T-helper 22 cell (primary cell): Measurements from ENCODE around the gene TGFBR3.
"Not testable (repeated sequence)": the region's sequence is repeated elsewhere in the genome, so short reads cannot be mapped to it uniquely, and the experiment has no call there.

Experiments
- DNase-seq: peaks from one replicate; pipeline ENCODE4 v3.0.0-alpha.2; 2020; ENCODE audit warnings: low read depth

TGFBR3 gene

GRCh38 chr1:91682882-91683597, 202.9 kb downstream of the TGFBR3 start:
- DNase-seq, result no peak

DNA sequence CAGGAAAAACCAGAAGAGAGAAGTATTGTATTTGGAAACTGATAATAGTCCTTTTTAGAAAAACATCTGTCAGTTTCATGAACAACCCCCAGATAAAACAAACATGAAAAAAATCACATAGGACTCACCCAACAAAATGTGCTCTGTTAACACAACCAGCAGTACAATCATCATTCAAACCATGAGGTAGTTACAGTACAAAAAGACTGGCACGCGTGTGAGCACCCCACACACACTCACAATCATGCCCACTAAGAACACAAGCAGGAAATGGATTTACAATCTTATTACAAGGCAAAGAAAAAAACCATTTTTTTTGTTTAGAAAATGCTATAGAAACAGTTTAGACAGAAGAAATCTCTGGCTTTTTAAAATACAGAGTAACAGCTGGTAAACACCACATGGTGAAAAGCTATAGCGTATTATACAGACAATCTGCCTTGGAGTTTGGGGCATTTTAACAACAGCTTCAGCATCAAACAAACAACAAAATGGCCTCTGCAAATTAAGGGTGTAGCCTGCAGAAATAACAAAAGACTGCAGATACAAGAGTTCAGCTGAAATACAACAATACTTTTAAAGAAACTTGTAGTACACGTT, 205.3 kb downstream of the TGFBR3 start:
- DNase-seq, result no peak

DNA sequence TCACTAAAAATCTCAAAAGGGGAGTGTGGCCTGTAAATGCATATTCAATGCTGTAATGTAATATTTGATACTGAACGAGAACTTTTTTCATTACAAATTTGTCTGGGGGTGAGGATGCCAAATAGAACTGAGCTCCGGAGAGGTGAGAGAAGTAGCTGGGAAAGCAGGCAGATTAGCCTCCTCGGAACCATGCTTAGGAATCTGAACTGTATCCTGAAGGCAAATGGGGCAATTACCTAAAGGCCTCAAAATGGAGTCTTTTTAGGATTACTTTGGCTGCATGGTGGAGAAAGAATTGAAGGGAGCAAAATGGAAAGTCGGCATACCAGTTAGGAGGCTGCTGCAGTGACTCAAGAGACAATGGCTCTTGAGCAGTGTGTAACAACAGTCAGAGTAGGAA, 206.5 kb downstream of the TGFBR3 start:
- DNase-seq, result no peak

GRCh38 chr1:91676030-91676429, 209.9 kb downstream of the TGFBR3 start:
- no peak for DNase-seq

- DNase-seq, result no peak
These were observed 211.8 kb downstream of the TGFBR3 start for GRCh38 chr1:91674107-91674506.

DNA sequence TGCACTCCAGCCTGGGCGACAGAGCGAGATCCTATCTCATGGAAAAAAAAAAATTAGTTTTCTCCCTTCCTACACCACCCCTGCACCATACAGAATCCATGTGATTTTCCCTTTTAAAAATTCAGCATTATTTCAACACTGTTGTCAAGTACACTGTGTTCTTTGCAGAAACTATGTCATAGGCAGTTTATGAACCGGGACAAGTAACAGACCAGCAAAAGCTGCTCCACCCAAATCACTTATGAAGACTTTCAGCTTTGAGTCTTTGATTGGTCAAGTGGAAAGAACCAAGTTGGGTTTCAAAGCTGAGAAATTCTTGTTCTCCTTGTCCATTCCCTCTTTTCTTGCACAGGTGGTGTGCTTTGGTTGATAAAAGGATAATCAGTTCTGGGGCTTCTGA, 212.3 kb downstream of the TGFBR3 start:
- DNase-seq, result no peak

DNA sequence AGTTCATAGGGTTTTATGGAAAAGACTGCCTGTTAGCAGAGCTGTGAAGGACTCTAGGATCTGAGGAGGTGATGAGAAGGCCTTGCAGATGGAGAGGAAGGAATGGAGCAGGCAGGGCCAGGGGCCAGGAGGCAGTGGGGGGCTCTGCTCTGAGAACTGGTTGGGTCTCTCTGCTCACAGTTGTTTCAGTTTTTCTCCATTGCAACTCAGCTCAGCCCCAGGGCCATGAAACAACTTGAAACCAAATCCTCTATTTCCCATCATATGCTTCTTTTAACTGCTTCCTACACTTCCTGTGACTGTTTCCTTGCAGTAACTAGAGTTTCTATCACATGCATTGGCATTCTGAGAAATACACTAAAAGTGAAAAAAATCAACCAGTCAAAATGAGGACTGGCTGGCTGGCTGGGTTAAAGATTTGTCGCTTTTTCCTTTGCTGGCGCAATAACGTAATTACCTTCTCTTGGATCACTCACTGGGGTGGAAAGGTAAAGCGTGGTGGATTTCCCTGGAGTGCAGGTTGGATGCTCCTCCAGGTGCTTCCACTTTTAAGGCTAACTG, 213.3 kb downstream of the TGFBR3 start:
- no peak for DNase-seq

DNA sequence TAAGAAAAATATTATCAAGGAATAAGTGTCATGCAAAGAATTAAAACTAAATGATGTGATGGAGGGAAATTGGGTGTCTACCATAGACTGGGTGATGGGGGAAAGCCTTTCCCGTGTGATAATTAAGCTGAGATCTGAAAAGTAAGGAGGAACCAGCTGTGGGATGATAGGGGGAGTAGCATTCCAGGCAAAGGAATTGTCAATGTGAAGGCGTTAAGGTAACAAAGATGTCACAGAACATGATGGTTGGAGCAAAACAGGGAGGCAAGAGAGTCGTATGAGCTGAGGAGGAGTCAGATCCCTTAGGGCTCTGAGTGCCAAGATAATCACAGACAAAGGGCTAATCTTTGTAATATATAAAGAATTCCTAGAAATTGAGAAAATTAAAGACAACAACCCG, 215.2 kb downstream of the TGFBR3 start:
- DNase-seq, result no peak

- no peak for DNase-seq
These were observed 216.2 kb downstream of the TGFBR3 start for GRCh38 chr1:91669584-91670350.

DNA sequence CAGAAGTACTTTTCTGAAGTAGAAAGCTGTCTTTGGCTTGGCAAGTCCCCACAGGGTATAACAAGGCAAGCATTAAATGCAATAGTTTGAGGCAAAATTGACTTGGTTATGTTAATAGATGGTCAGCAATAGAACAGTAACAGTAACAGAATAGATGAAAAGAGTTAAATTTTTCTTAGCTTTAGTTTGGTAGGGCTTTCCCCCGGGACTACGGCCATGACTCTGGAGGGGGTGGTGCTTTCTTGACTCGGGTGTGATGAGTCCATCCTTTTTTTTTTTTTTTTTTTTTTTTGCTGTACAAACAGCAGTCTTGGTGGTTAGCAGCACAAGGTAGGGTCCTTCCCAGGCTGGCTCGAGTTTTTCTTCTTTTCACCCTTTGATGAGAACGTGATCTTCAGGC, 219.3 kb downstream of the TGFBR3 start:
- DNase-seq, result not testable (repeated sequence)

DNA sequence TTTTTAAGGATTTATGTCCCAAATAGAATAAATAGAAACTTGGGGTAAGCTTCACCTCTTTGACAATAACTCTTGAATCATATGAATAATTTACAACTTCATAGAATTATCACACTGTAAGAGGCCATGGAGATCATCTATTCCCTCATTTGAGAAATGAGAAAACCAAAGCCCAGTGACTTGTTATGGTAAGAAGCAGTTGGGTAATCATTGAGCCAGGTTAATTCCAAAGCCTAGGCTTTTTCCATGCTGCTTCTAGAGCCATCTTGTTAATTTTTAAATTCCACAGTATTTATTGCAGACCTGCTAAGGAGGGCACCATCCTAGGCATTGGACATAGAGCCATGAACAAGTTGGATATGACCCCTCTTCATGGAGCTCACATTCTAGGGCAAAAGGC, 224.8 kb downstream of the TGFBR3 start:
- DNase-seq, result no peak

- DNase-seq, result no peak
These were observed 225.2 kb downstream of the TGFBR3 start for GRCh38 chr1:91660708-91661107.

DNA sequence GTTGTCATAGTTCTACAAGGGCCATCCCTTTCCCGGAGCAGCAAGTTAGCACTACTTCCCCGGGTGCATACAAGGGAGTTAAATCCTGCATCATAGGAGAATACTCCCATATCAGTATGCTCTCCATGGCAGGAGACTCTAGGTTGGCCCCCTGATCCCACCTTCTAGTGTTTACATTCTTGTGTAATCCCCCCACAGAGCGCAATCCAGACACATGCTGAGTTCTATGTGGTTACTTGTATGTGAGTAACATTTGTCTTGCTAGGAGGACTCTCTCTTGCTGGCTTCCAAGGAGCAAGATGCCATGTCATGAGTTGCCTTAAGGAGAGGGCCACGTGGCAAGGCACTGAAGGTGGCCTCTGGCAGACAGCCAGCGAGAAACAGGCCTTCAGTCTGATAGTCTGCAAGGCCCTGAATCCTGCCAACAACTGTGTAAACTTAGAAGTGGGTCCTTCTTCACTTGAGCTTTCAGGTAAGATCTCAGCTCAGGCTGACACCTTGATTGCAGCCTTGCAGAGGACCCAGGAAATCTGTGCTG, 230.0 kb downstream of the TGFBR3 start:
- DNase-seq, result no peak

DNA sequence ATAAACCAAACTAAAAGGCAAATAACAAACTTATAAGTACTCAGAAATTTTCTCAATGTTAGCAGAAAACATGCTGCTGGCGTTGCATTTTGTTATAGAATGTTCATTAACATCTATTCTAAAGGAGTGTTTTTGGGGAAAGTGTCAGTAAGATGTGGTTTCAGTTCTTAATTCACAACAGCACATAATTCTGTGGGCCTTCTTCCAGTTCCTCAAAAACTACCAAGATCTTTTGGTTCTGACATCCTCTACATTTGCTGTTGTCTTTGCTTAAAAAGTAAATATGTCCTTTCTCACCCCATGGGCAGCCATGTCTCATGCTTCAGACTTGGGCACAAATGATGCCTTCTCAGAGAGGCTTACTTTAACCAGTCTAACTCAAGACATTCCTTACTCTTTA, 232.8 kb downstream of the TGFBR3 start:
- no peak for DNase-seq

DNA sequence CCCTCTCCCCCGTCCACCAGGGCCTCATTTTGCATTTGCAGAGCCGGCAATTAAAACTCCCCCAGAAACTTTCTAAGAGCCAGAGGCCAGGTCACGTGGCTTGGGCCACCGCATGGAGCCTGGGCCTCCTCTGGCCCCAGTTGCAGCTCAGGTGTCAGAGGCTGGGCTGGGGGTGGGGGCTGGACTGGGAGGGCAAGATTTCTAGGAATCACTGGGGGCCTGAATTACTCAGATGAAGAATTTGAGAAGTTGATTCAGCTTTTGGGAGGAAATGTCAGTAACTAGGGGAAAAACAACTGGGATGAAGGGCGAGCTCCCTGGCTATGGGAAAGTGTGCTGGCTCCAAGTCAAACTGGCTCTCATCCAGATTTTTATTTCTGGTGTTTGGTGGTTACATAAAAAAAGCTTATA, 234.3 kb downstream of the TGFBR3 start:
- DNase-seq, result no peak

GRCh38 chr1:91651243-91651642, 234.7 kb downstream of the TGFBR3 start:
- no peak for DNase-seq

DNA sequence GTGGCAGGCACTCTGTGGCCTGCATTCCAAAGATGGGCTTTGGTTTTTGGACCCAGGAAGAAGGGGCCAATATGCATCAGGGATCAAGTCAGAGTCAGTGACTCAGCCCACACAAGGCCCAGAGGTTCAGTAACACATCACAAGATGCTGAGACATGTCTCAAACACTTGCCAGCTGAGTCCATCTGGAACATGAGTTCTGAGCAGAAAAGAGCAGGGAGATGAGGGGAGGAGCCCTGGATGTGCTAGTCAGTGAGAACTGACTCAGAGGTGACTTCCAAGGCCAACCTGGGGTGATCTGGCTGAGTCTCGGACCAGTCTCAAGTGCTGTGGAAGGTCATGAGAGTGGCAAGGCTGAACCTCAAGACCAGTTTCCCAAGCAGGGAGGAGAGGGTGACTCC, 235.2 kb downstream of the TGFBR3 start:
- no peak for DNase-seq

DNA sequence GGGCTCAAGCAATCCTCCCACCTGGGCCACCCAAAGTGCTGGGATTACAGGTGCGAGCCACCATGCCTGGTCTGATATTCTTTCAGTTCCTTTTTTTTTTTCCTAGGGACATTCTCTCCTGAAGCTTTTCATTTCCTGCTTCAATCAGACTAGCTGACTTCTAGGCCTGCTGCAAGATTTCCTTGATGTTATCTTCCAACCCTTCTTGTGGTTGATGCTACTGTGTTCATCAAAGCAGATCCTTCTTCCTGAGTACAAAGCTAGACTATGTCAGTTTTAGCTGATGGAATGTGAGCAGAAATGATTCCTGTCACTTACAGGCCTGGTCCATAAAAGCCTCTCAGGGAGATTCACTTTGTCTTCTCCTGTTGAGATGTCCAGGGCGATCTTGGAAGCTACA, 238.9 kb downstream of the TGFBR3 start:
- DNase-seq, result no peak

- DNase-seq, result no peak
These were observed 240.9 kb downstream of the TGFBR3 start for GRCh38 chr1:91645031-91645430.

GRCh38 chr1:91643431-91643830, 242.5 kb downstream of the TGFBR3 start:
- no peak for DNase-seq

DNA sequence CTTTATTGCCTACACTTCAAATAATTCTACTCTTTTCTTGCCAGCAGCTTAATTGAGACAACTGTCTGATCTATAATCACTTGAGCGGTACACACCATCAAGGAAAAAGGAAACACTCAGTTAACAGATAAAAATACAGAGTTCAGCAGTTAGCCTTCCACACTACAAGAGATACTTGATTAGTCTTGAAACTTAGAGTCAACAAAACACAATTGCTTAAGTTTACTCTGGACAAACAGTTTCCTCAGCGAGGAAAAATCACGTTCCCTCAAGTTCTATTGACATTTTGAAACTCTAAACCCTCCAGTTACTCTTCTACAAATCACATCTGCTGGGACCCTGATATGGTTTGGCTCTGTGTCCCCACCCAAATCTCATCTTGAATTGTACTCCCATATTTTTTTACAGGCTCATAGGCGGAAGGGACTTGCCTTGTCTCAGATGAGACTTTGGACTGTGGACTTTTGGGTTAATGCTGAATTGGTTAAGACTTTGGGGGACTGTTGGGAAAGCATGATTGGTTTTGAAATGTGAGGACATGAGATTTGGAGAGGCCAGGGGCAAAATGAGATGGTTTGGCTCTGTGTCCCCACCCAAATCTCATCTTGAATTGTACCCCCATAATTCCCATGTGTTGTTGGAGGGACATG, 244.9 kb downstream of the TGFBR3 start:
- DNase-seq, result no peak

GRCh38 chr1:91637539-91637994, 248.4 kb downstream of the TGFBR3 start:
- no peak for DNase-seq
